HG02763 (cell line): ENCODE data around the gene TMEM181.

Source experiments
- ATAC-seq: cut with Tn5 transposase; IDR thresholded peaks from one replicate; pipeline ENCODE4 v1.9.1; 2021; ENCODE audit warnings: mild to moderate bottlenecking, moderate library complexity; ENCODE audit not compliant: unreplicated experiment

The TMEM181 gene

GRCh38 chr6:158561321-158561884 is 1.5 kb downstream of the TMEM181 start:
- ATAC-seq = no peak

GRCh38 chr6:158561938-158562337 is 2.0 kb downstream of the TMEM181 start:
- ATAC-seq = no peak

GRCh38 chr6:158564243-158565121 is 4.6 kb downstream of the TMEM181 start:
- no peak for ATAC-seq

- ATAC-seq = no peak
Measured at GRCh38 chr6:158565122-158565429, 5.2 kb downstream of the TMEM181 start.

- no peak for ATAC-seq
Measured at GRCh38 chr6:158565482-158566040, 5.7 kb downstream of the TMEM181 start.

GRCh38 chr6:158566207-158566818 is 6.4 kb downstream of the TMEM181 start:
- ATAC-seq = no peak

GRCh38 chr6:158567152-158567551 is 7.3 kb downstream of the TMEM181 start:
- ATAC-seq = no peak

- no peak for ATAC-seq
Measured at GRCh38 chr6:158567871-158568401, 8.0 kb downstream of the TMEM181 start.

GRCh38 chr6:158568549-158568948 is 8.7 kb downstream of the TMEM181 start:
- ATAC-seq = no peak

- no peak for ATAC-seq
Measured at GRCh38 chr6:158569036-158569435, 9.1 kb downstream of the TMEM181 start.

- ATAC-seq = no peak
Measured at GRCh38 chr6:158570681-158570962, 10.7 kb downstream of the TMEM181 start.

GRCh38 chr6:158571826-158572652 is 12.1 kb downstream of the TMEM181 start:
- no peak for ATAC-seq

GRCh38 chr6:158572653-158573541 is 13.0 kb downstream of the TMEM181 start:
- no peak for ATAC-seq

- ATAC-seq = no peak
Measured at GRCh38 chr6:158573542-158573931, 13.6 kb downstream of the TMEM181 start.

GRCh38 chr6:158574800-158575199 is 14.9 kb downstream of the TMEM181 start:
- ATAC-seq = no peak

GRCh38 chr6:158575550-158575949 is 15.7 kb downstream of the TMEM181 start:
- ATAC-seq = no peak

GRCh38 chr6:158584236-158584651 is 24.4 kb downstream of the TMEM181 start:
- ATAC-seq = no peak

GRCh38 chr6:158586652-158587051 is 26.8 kb downstream of the TMEM181 start:
- no peak for ATAC-seq

GRCh38 chr6:158589366-158589765 is 29.5 kb downstream of the TMEM181 start:
- ATAC-seq = no peak
